G401 (cell line): ENCODE results near the gene ALDH1A1. TPM values are rescaled to one million over a fixed set of nuclear protein-coding genes. Genes with fewer than 3 reads are reported as not detected.

ENCODE experiments used
- DNase-seq: peaks from one replicate; pipeline ENCODE4 v3.0.0-alpha.2; 2015; ENCODE audit warnings: low spot score
- in situ Hi-C: cut with HindIII; loops from 2 replicates; pipeline ENCODE4 v1.10.0; 2016; ENCODE audit warnings: low sequenced_read_pairs, mixed read lengths
- total RNA-seq: library from RNA; depleted of rRNA; stranded (reverse); fragments of >200 nt; shearing (Covaris generic); gene quantifications from 2 replicates; pipeline ENCODE4 v1.2.3, GENCODE V29; 2014; rRNA removed

ALDH1A1 gene
- total RNA-seq: not detected in 2 replicates

- no peak for DNase-seq
- in situ Hi-C loops: no loop called here
These were observed at the start of gene ALDH1A1 for GRCh38 chr9:72952914-72953313. TSS of gene ALDH1A1 (minus strand) at chr9:72953053. CDS start at chr9:72953000, 53 bp downstream.

DNA sequence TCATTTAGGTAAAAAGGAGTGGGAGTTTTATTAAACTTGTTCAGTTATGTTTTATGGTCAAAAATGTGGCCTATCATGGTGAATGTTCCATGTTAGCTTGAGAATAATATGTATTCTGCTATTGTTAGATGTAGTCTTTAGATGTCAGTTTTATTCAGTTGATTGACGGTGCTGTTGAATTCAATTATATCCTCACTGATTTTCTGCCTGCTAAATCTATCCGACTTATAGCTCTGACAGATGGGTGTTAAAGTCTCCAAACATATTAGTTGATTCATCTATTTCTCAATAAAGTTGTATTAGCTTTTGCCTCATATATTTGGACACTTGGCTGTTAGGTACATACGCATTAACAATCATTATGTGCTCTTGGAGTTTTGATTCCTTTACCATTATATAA lies 49.0 kb upstream of the ALDH1A1 start:
- no peak for DNase-seq
- in situ Hi-C loops: no loop called here

DNA sequence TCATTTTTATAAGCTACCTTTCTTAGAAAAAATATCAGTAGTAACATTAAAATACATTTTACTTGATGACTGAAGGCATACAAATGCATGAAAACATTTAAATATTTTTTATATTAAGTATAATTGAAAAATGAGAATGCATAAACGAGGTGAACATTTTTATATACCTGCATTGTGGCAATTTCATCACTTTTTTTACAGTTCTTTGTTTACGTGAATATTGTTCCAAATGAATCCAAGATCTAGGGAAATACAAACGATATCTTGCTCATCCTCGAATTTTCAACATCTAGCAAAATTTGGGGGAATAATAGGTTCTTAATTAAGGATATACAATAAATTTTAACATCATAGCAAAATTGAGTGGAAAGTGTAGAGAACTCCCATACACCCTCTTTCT lies 45.5 kb upstream of the ALDH1A1 start:
- DNase-seq: no peak
- in situ Hi-C loops: no loop called here

GRCh38 chr9:72997387-72997995 lies 44.6 kb upstream of the ALDH1A1 start:
- in situ Hi-C loops: no loop called here

DNA sequence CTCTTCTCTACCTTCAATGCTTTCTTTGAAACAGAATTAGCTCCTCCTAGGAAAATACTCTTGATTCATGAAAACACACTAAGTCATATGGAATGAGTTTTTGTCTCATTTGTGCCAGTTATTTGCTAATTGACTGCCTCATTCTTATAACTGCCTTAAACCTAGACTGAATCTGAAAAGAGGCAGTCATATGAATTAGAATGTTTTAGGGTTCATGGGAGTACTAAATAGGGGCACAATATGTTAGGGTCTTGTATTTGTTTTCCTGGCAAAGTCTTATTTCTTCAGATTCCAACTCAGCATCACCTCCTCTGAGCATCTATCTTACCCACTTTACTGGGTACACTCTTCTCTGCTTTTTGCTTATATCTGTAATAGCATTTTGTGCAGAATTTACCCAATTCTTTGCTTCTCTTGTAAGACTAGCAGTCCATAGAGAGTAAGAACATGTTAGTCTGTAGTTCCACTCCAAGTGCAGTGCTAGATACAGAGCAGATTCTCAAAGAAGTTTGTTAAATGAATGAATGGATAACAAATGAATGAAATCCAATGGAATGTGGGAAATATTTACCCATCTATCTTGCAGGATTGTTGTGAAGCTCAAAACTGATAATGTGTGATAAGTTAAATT lies 43.9 kb upstream of the ALDH1A1 start:
- in situ Hi-C loops: no loop called here
- no peak for DNase-seq

More at GRCh38 chr9:72997387-72997995, 44.6 kb upstream of the ALDH1A1 start:
- DNase-seq: no peak

GRCh38 chr9:72996114-72996513 lies 43.3 kb upstream of the ALDH1A1 start:
- no peak for DNase-seq
- in situ Hi-C loops: no loop called here

GRCh38 chr9:72995131-72996024 lies 42.5 kb upstream of the ALDH1A1 start:
- in situ Hi-C loops: no loop called here
- DNase-seq: no peak

DNA sequence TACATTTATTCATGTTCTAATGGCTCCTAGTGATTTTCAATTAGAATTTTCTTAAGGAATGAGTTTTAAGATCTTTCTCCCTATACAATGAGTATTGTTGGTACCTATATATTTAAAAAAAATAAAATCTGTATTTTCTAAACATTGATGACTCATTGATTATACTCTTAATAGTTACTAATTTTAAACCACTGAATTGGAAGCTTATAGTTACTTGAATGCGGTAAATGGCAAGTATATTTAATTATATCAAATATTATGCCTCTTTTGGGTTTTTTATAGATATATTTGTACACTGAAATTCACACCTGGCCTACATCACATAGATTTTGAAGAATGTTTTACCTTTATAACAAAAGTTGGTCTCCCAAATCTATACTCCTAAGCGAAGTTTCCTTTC lies 38.9 kb upstream of the ALDH1A1 start:
- no peak for DNase-seq
- in situ Hi-C loops: no loop called here

GRCh38 chr9:72990397-72991182 lies 37.7 kb upstream of the ALDH1A1 start:
- in situ Hi-C loops: no loop called here
- DNase-seq: no peak

- in situ Hi-C loops: no loop called here
- DNase-seq: no peak
These were observed 33.8 kb upstream of the ALDH1A1 start for GRCh38 chr9:72986522-72987116.

DNA sequence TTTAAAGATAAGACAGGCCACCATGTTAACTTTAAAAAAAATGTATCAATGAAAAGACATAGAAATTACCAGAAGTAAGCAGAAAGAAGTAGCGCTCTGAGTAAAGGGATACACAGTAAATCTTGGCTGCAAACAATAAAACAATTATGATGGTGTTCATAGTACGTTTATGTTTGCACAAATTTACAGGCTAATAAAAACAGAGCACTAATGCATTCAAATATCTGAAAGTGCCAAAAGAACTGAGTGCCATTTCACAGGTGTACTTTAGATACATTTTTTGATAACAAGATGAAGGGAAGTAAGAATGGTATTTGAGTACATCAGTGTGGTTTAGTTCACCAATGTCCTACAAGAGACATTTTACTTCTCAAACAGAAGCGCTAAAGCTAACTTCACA lies 32.9 kb upstream of the ALDH1A1 start:
- in situ Hi-C loops: no loop called here

GRCh38 chr9:72984991-72985390 lies 32.1 kb upstream of the ALDH1A1 start:
- in situ Hi-C loops: no loop called here
- no peak for DNase-seq

More for the DNA sequence above, 32.9 kb upstream of the ALDH1A1 start:
- DNase-seq: no peak

DNA sequence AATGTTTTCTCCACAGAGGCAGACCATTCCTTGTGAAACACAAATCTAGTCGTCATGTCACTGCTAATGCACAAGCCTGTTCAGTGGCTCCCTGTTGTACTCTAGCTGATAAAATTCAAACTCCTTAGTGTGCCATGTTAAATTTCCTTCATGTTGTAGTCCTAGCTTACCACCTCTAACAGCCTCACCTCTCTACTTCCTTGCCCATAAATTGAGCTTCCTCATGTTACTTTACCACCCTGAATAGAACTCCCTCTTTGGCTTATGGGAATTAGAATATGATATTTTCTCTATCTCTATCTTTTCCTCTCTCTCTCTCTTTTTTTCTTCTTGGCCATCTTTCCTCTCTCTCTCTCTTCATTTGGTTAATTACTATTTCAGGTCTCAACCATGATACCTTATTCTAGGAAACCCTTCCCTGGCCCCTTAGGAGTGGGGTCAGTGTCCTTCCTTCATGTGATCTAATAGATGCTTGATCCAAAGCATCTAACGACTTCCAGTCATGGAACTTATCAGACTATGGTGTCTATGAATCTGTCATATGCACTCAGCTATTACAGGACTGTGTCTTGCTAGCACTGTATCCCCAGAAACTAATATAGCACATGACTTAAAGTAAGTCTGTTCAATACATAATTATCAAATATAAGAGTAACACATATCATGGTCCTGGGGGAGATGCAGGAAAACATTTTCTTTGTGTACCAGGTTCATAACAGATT lies 31.5 kb upstream of the ALDH1A1 start:
- no peak for DNase-seq
- in situ Hi-C loops: no loop called here

- DNase-seq: no peak
- in situ Hi-C loops: no loop called here
These were observed 30.8 kb upstream of the ALDH1A1 start for GRCh38 chr9:72983512-72984225.

DNA sequence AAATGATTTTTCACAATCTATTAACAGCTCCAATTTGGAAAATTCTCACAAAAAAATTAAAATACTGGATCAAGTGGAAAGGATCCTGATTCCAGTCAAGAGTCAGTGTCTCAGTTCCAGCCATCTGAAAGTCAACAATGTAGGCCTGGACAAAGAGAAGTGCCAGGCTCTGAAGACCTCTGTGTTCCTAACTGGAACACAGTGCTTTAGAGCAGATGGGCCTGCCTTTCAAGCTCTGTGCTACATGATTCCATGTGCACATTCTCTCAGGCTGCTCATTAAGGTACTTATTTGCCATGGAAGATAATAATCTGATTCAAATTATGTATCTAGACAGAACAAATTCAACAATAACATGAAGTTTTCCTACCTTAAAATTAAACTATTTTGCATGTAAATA lies 30.2 kb upstream of the ALDH1A1 start:
- DNase-seq: no peak
- in situ Hi-C loops: no loop called here

DNA sequence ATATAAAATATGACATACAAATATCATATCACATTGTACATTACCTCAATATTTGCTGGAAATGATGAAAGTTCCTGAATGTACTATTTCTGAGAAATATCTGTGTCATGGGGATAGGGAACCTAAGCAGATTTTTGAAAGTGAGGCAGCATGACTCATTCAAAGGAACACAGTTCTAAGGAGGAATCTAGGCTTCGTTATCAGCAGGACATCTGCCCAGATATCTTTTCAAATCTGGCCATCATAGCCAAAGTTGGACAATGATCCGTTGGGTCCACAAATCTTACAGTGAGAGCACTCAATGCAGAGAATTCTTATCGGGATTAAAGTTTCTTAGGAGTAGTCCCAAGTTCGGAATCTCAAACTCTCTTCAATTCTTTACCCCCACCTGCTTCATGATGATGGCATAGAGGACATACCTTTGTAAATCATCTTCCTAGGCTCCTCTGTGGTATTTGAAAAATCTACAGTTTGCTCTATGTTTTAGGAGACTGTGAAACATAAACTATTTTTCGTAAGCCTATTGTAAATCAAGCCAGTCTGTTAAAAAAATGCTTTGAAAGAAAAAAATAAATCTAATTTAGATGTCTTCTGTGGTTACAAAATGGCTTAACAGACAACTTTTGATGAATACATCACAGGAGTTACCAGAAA lies 29.4 kb upstream of the ALDH1A1 start:
- in situ Hi-C loops: no loop called here
- DNase-seq: no peak

GRCh38 chr9:72981433-72981832 lies 28.6 kb upstream of the ALDH1A1 start:
- in situ Hi-C loops: no loop called here
- no peak for DNase-seq
